Sigmoid colon (tissue), 4 donors: ENCODE results near the gene CCDC69.

Experiments
- CTCF ChIP-seq, 4 experiments: fragments of 450-650 bp in 3 of 4; fragments of 200-600 bp in 1 of 4; IDR thresholded peaks; one replicate each; pipeline ENCODE4 v1.5.1; 2016 to 2019; ENCODE audit warnings: antibody characterized with exemption in 4 of 4, mild to moderate bottlenecking in 3 of 4, moderate library complexity in 2 of 4
- EP300 ChIP-seq, 4 donors: sonication (generic); formaldehyde crosslinking; IDR thresholded peaks; one replicate each; pipeline ENCODE4 v1.6.1; 2017; ENCODE audit warnings: antibody characterized with exemption in 4 of 4
- POLR2A ChIP-seq, 2 donors: fragments of 450-650 bp; IDR thresholded peaks; one replicate each; pipeline ENCODE4 v1.6.1; 2016; ENCODE audit warnings: antibody characterized with exemption in 2 of 2, mild to moderate bottlenecking in 2 of 2, moderate library complexity in 2 of 2
- POLR2AphosphoS5 ChIP-seq, 4 donors: sonication (generic); formaldehyde crosslinking; IDR thresholded peaks; one replicate each; pipeline ENCODE4 v1.6.1; 2017; ENCODE audit warnings: antibody characterized with exemption in 4 of 4

- TF ChIP-seq CTCF (IDR thresholded peaks at IDR 0.05) (no peak), POLR2AphosphoS5 (IDR thresholded peaks at IDR 0.05) (peak; percentile 77 to 91 (median 87)), POLR2A (IDR thresholded peaks at IDR 0.05) (peak; percentile 60 to 72), EP300 (IDR thresholded peaks at IDR 0.05) (no peak)
Observed at GRCh38 chr5:151157426-151158286, 66.2 kb downstream of the CCDC69 start, which contains the start of gene ANXA6.
